ENCODE results near the gene DPRX. TPM values are rescaled to one million over a fixed set of nuclear protein-coding genes. Genes with fewer than 3 reads are reported as not detected.

Gene DPRX
- total and polyA plus RNA-seq, 12 donors = 0.52 to 0.59 TPM; not detected in 10

- no peak for ATAC-seq
- TF ChIP-seq CTCF (IDR thresholded peaks at IDR 0.05) = no peak
- DNase-seq = no peak
- Histone ChIP-seq H3K27me3 (peaks cover 0 to 5% (median 0%) of the 10 kb centered on the region in 7 donors), H3K9me3 (no peaks in the 10 kb centered on the region), H3K27ac (no peak overlapping the region), H3K36me3 (no peaks in the 10 kb centered on the region), H3K4me3 (no peak overlapping the region), H3K4me1 (no peaks in the 10 kb centered on the region)
- 77 to 80% methylated on average over 10 of the region's 10 CpGs for WGBS, 2 donors
- intact Hi-C loops (cut with DNase I) = no loop called here
Measured at GRCh38 chr19:53634768-53635167, 3.0 kb downstream of the DPRX start.

GRCh38 chr19:53639471-53639870, 7.7 kb downstream of the DPRX start:
- WGBS, 2 donors = 72 to 75% methylated on average over 7 of the region's 7 CpGs
- H3K4me3 ChIP-seq = no peak overlapping the region
- no peak overlapping the region for H3K27ac ChIP-seq
- no peaks in the 10 kb centered on the region for H3K4me1 ChIP-seq
- ATAC-seq (no peak), DNase-seq (no peak)
- TF ChIP-seq CTCF (IDR thresholded peaks at IDR 0.05) = no peak
- H3K27me3 ChIP-seq = peaks cover 0 to 5% (median 0%) of the 10 kb centered on the region in 7 donors
- intact Hi-C loops (cut with DNase I) = no loop called here
- H3K36me3 ChIP-seq = no peaks in the 10 kb centered on the region
- H3K9me3 ChIP-seq = no peaks in the 10 kb centered on the region

GRCh38 chr19:53642381-53643099, 10.7 kb downstream of the DPRX start:
- peaks cover 0 to 2% (median 0%) of the 10 kb centered on the region in 7 donors for H3K27me3 ChIP-seq
- WGBS, 2 donors = 77% methylated on average over 8 of the region's 8 CpGs
- ATAC-seq (no peak), DNase-seq (no peak)
- H3K27ac ChIP-seq = no peak overlapping the region
- peaks cover 0 to 9% (median 0%) of the 10 kb centered on the region in 11 donors for H3K9me3 ChIP-seq
- intact Hi-C loops (cut with DNase I) = no loop called here
- H3K4me1 ChIP-seq = peaks cover 0 to 9% (median 0%) of the 10 kb centered on the region in 9 donors
- H3K36me3 ChIP-seq = no peaks in the 10 kb centered on the region
- no peak overlapping the region for H3K4me3 ChIP-seq
- no peak for TF ChIP-seq CTCF (IDR thresholded peaks at IDR 0.05)

- TF ChIP-seq CTCF (IDR thresholded peaks at IDR 0.05) = no peak
- Histone ChIP-seq H3K27me3 (no peaks in the 10 kb centered on the region), H3K9me3 (peaks cover 0 to 21% (median 4%) of the 10 kb centered on the region in 11 donors), H3K27ac (peak overlapping the region in 3 of 10 donors; percentile 50 to 82 (median 81)), H3K4me3 (no peak overlapping the region), H3K36me3 (no peaks in the 10 kb centered on the region), H3K4me1 (peaks cover 0 to 9% (median 0%) of the 10 kb centered on the region in 9 donors)
- WGBS, 2 donors = 68 to 83% methylated on average over 4 of the region's 4 CpGs
- ATAC-seq (no peak), DNase-seq (no peak)
- intact Hi-C loops (cut with DNase I) = no loop called here
Measured at GRCh38 chr19:53644061-53644816, 12.4 kb downstream of the DPRX start.
